Gastrocnemius medialis (tissue), 4 donors: Measurements from ENCODE around the gene FUOM.

ENCODE experiments used
- POLR2A ChIP-seq, 2 donors: fragments of 450-650 bp; IDR thresholded peaks; one replicate each; pipeline ENCODE4 v1.6.1; 2017; ENCODE audit warnings: antibody characterized with exemption in 2 of 2, mild to moderate bottlenecking in 2 of 2, moderate library complexity in 2 of 2
- TF ChIP-seq, protein P1 (sequence below), 5 experiments: fragments of 450-650 bp in 3 of 5; fragments of 200-600 bp in 2 of 5; sonication (generic) in 2 of 5; IDR thresholded peaks in 4 of 5; conservative IDR thresholded peaks in 1 of 5; 1 replicate in 4 of 5; 2 replicates in 1 of 5; pipeline ENCODE4 v1.5.1; 2016 to 2019; ENCODE audit warnings: antibody characterized with exemption in 5 of 5, mild to moderate bottlenecking in 3 of 5, moderate library complexity in 3 of 5

DNA sequence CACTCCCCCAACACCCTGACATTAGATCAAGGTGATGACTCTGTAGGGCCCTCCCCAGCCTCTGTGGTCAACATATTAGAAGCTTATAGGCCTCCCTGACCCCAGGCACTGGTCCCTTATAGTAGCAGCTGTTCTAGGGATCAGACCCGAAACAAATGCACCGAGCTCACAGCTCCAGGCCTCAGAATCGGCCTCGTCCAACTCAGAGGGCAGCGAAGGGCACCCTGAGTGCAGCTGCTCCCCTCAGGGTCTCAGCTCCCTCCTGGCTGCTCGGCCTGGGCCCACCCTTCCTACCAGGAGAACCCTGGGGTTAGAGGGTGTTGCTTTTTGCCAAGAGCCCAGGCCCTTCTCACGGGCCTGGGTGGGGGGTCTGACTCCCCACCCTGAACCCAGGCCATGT lies 10.3 kb upstream of the FUOM start:
- TF ChIP-seq, protein P1, sequence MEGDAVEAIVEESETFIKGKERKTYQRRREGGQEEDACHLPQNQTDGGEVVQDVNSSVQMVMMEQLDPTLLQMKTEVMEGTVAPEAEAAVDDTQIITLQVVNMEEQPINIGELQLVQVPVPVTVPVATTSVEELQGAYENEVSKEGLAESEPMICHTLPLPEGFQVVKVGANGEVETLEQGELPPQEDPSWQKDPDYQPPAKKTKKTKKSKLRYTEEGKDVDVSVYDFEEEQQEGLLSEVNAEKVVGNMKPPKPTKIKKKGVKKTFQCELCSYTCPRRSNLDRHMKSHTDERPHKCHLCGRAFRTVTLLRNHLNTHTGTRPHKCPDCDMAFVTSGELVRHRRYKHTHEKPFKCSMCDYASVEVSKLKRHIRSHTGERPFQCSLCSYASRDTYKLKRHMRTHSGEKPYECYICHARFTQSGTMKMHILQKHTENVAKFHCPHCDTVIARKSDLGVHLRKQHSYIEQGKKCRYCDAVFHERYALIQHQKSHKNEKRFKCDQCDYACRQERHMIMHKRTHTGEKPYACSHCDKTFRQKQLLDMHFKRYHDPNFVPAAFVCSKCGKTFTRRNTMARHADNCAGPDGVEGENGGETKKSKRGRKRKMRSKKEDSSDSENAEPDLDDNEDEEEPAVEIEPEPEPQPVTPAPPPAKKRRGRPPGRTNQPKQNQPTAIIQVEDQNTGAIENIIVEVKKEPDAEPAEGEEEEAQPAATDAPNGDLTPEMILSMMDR (IDR thresholded peaks at IDR 0.05 in 4 of 5, conservative IDR thresholded peaks at IDR 0.05 in 1 of 5), result no peak
- no peak for TF ChIP-seq POLR2A (IDR thresholded peaks at IDR 0.05)
